A673 (cell line): ENCODE measurements around the gene CLDN16.

Source experiments
- CTCF ChIP-seq: fragments of 300-800, 200-600 bp; sonication (generic); conservative IDR thresholded peaks from 2 replicates; pipeline ENCODE4 v1.5.1; 2017; ENCODE audit warnings: low read depth, mild to moderate bottlenecking, antibody characterized with exemption, low read length, moderate library complexity, mixed read lengths
- EZH2 ChIP-seq: fragments of 200-600 bp; sonication (generic); IDR thresholded peaks from 2 replicates; pipeline ENCODE4 v1.6.1; 2017; ENCODE audit warnings: borderline replicate concordance, low read depth, mild to moderate bottlenecking, mixed read lengths, antibody characterized with exemption, low read length; ENCODE audit not compliant: poor library complexity, severe bottlenecking

GRCh38 chr3:190385731-190386688 lies 2.0 kb upstream of the CLDN16 start:
- TF ChIP-seq CTCF (no peak), EZH2 (no peak)
